CD4-positive, alpha-beta T cell treated with Interleukin-17A for 4 hours (primary cell): Measurements from ENCODE around the gene ZBTB16.
A peak's percentile ranks its signal among the peaks of the same experiment; 100 is the strongest.

Experiments
- DNase-seq: peaks from one replicate; pipeline ENCODE4 v3.0.0-alpha.2; 2020; ENCODE audit warnings: mixed read lengths

Gene ZBTB16

GRCh38 chr11:114059278-114059983 is at the start of gene ZBTB16:
Gene ZBTB16, plus strand, starts transcription at chr11:114059711. Its CDS starts 3,590 bp downstream, at chr11:114063301.
- peak; percentile 77 for DNase-seq

- no peak for DNase-seq
Measured at GRCh38 chr11:114010931-114011330, 48.6 kb upstream of the ZBTB16 start.

- no peak for DNase-seq
Measured at GRCh38 chr11:114011443-114011842, 48.1 kb upstream of the ZBTB16 start.

- DNase-seq = no peak
Measured at GRCh38 chr11:114015117-114015516, 44.4 kb upstream of the ZBTB16 start.

GRCh38 chr11:114016986-114017385 is 42.5 kb upstream of the ZBTB16 start:
- no peak for DNase-seq

- no peak for DNase-seq
Measured at GRCh38 chr11:114017723-114018122, 41.8 kb upstream of the ZBTB16 start.

- DNase-seq = no peak
Measured at GRCh38 chr11:114019046-114019445, 40.5 kb upstream of the ZBTB16 start.

GRCh38 chr11:114019574-114019973 is 39.9 kb upstream of the ZBTB16 start:
- no peak for DNase-seq

- no peak for DNase-seq
Measured at GRCh38 chr11:114025329-114025907, 34.1 kb upstream of the ZBTB16 start.

GRCh38 chr11:114026355-114026754 is 33.2 kb upstream of the ZBTB16 start:
- peak; percentile 21 for DNase-seq

GRCh38 chr11:114027391-114027790 is 32.1 kb upstream of the ZBTB16 start:
- no peak for DNase-seq

GRCh38 chr11:114027926-114028325 is 31.6 kb upstream of the ZBTB16 start:
- DNase-seq = no peak

- no peak for DNase-seq
Measured at GRCh38 chr11:114031246-114031966, 28.1 kb upstream of the ZBTB16 start.

- no peak for DNase-seq
Measured at GRCh38 chr11:114031967-114032320, 27.6 kb upstream of the ZBTB16 start.

- DNase-seq = no peak
Measured at GRCh38 chr11:114033066-114033465, 26.4 kb upstream of the ZBTB16 start.

GRCh38 chr11:114033572-114033971 is 25.9 kb upstream of the ZBTB16 start:
- no peak for DNase-seq

GRCh38 chr11:114034956-114035355 is 24.6 kb upstream of the ZBTB16 start:
- no peak for DNase-seq

- DNase-seq = peak; percentile 71
Measured at GRCh38 chr11:114036147-114036811, 23.2 kb upstream of the ZBTB16 start.

GRCh38 chr11:114036958-114037357 is 22.6 kb upstream of the ZBTB16 start:
- DNase-seq = no peak

- DNase-seq = no peak
Measured at GRCh38 chr11:114039551-114039950, 20.0 kb upstream of the ZBTB16 start.

GRCh38 chr11:114040706-114041211 is 18.8 kb upstream of the ZBTB16 start:
- DNase-seq = no peak

- DNase-seq = no peak
Measured at GRCh38 chr11:114042234-114042633, 17.3 kb upstream of the ZBTB16 start.
